CD4-positive, alpha-beta T cell treated with Interleukin-12 subunit alpha and Interleukin-12 subunit beta, for 1 hour (primary cell): ENCODE data around the gene ZNF530.
A peak's percentile ranks its signal among the peaks of the same experiment; 100 is the strongest.

Experiments
- DNase-seq: peaks from one replicate; pipeline ENCODE4 v3.0.0-alpha.2; 2020

ZNF530 gene

GRCh38 chr19:57599761-57600383 lies at the start of gene ZNF530:
TSS of gene ZNF530 (plus strand) at chr19:57599885. CDS start at chr19:57604346, 4,461 bp downstream.
- DNase-seq: peak; percentile 88

- no peak for DNase-seq
Observed at GRCh38 chr19:57552432-57552831, 47.3 kb upstream of the ZNF530 start.

- no peak for DNase-seq
Observed at GRCh38 chr19:57557659-57558058, 42.0 kb upstream of the ZNF530 start.

- no peak for DNase-seq
Observed at GRCh38 chr19:57558525-57558924, 41.2 kb upstream of the ZNF530 start.

- DNase-seq: peak; percentile 9
Observed at GRCh38 chr19:57559008-57559403, 40.7 kb upstream of the ZNF530 start.

GRCh38 chr19:57559404-57560025 lies 40.2 kb upstream of the ZNF530 start, which contains the start of gene ZNF550:
TSS of gene ZNF550 (minus strand) at chr19:57559863. CDS start at chr19:57559682, 181 bp downstream.
- peak; percentile 90 for DNase-seq

- DNase-seq: no peak
Observed at GRCh38 chr19:57560049-57560491, 39.6 kb upstream of the ZNF530 start.

GRCh38 chr19:57563547-57563946 lies 36.1 kb upstream of the ZNF530 start:
- DNase-seq: no peak

GRCh38 chr19:57566396-57567265 lies 33.1 kb upstream of the ZNF530 start:
- DNase-seq: peak; percentile 7

- no peak for DNase-seq
Observed at GRCh38 chr19:57570707-57571106, 29.0 kb upstream of the ZNF530 start.

- DNase-seq: no peak
Observed at GRCh38 chr19:57572415-57572947, 27.2 kb upstream of the ZNF530 start.

GRCh38 chr19:57576661-57577060 lies 23.0 kb upstream of the ZNF530 start:
- no peak for DNase-seq

GRCh38 chr19:57578487-57579205 lies 21.0 kb upstream of the ZNF530 start, which contains the start of gene ZNF416:
TSS of gene ZNF416 (minus strand) at chr19:57578911. CDS start at chr19:57578704, 207 bp downstream.
- peak; percentile 99 for DNase-seq

- DNase-seq: no peak
Observed at GRCh38 chr19:57583104-57583520, 16.6 kb upstream of the ZNF530 start.

- DNase-seq: peak; percentile 92
Observed at GRCh38 chr19:57583521-57584416, 15.9 kb upstream of the ZNF530 start, which contains the start of gene ZIK1. TSS of gene ZIK1 (plus strand) at chr19:57584145. CDS start at chr19:57584357, 212 bp downstream.

- no peak for DNase-seq
Observed at GRCh38 chr19:57587529-57587928, 12.2 kb upstream of the ZNF530 start.

- DNase-seq: no peak
Observed at GRCh38 chr19:57599377-57599760, 316 bp upstream of the ZNF530 start.

- DNase-seq: no peak
Observed at GRCh38 chr19:57606931-57607330, 7.2 kb downstream of the ZNF530 start.

- no peak for DNase-seq
Observed at GRCh38 chr19:57611113-57611512, 11.4 kb downstream of the ZNF530 start.

- peak; percentile 92 for DNase-seq
Observed at GRCh38 chr19:57613941-57614743, 14.5 kb downstream of the ZNF530 start, which contains the start of gene ZNF134. TSS of gene ZNF134 (plus strand) at chr19:57614242. CDS start at chr19:57619469, 5,227 bp downstream.
